Right ventricle myocardium superior (tissue), 1 donor: ENCODE data around the gene ATP11A. TPM values are rescaled to one million over a fixed set of nuclear protein-coding genes. Genes with fewer than 3 reads are reported as not detected.

Source experiments
- ATAC-seq: fragments of 200-7000 bp; cut with Tn5 transposase; one replicate; pipeline ENCODE4 v1.9.1; 2020; ENCODE audit warnings: mild to moderate bottlenecking; ENCODE audit not compliant: poor library complexity
- DNase-seq: peaks from one replicate; pipeline ENCODE4 v3.0.0-alpha.2; 2020
- intact Hi-C: fragments of 100-400 bp; cut with DNase I; formaldehyde crosslinking; loops from one replicate; pipeline ENCODE4 v1.11.2; 2022
- long read RNA-seq: library from polyadenylated mRNA; unstranded; transcript quantifications from one replicate; pipeline ENCODE4 v2.0.0, GENCODE V29; 2021
- total RNA-seq: library from RNA; stranded (reverse); fragmentation: NEBNext Ultra II Directional; extraction: Animal tissue kit (Norgen Biotek cat#: 25700); gene quantifications from one replicate; pipeline ENCODE4 v1.2.1, GENCODE V29; 2021
- donor health status: DM: no; HTN: yes; CAD: no; lungs with severe emphysema.

The ATP11A gene
- total RNA-seq = 73.6 TPM
- long read RNA-seq, transcript ATP11A-217 (1 exons, 3,542 nt) = major isoform, 25 of 34 reads
- long read RNA-seq, partial matches to known transcripts = 0 of 34 reads
- long read RNA-seq, other reads (novel, unspliced or antisense) = 9 of 34 reads

DNA sequence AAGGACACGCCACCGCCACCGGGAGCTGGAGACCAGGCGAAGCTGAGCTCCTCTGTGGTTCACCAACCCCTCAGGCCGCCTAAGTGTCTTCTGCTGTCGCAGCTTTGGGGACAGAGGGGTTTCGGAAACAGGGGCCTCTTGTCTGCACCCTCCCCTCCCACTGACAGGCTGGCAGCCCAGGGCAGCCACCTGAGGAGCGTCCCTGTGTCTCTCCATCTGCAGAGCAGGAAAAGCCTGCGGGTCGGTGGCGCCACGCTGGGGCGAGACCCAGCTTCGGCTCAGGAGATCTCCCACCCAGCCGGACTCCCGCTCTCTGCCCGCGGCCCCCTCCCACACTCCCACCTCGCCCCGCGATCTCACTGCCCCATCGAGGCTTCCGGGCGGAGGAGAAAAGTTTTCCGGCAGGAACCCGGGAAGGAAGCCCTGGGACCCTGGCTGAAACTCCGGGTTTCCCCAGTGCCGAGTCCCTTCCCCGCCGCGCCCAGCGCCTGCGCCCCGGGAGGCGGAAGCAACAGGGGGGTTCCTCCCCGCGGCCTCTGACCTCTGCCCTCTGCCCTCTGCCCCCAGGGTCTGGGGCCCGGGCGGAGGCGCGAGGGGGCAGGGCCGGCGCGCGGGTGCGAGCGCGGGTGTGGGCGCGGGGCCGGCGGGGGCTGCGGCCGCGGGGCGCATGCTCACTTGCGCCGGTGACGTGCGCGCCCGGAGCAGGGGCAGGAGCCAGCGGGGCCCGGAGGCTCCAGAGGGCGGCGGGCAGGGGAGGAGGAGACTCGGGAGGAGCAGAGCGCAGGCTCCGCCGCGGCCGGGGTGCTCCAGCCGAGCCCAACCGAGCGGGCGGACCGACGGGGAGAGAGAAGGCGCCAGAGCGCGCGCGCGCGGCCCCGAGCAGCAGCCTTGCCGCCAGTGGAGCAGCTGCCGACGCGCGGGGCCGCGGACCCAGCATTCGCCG, at the start of gene ATP11A:
Gene ATP11A (plus strand): TSS at position 736 of the 943 bp plus-strand sequence. CDS start 379 bp downstream, outside the sequence.
- intact Hi-C loops = loop anchor here (5.0 kb wide), 1 partner anchor 43 kb away; no protein-coding TSS in a partner anchor
- DNase-seq = peak; percentile 96
- ATAC-seq = peak; percentile 89

DNA sequence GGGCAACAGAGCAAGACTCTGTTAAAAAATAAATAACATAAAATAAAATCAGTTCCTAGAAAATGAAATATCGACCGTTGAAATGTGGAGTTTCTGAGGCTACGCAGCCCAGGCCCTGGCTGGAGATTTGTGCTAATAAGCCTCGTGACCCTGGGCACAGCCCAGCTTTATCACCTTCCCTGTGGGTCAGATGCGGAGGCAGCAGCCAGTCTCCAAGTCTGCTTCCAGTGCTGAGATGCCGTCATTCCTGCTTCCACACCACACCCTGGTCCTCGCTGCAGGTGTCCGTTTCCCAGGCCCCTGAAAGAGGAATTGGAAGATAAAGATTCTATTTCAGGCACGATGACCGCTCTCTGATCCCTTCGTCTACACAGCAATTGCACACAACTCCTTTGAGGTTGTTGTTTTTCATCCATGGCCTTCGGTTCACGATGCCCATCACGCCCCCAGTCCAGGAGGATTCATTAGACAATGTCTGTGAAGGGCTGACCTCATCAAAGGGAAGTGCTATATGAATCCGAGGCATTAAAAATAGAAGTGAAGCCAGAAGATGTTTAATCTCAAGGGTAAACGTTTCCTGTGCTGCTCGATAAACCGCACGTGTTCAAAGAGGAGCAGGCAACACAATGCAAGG, 48.3 kb upstream of the ATP11A start:
- no peak for DNase-seq
- ATAC-seq = no peak
- intact Hi-C loops = loop anchor here (5.0 kb wide), 1 partner anchor 236 kb away; no protein-coding TSS in a partner anchor

DNA sequence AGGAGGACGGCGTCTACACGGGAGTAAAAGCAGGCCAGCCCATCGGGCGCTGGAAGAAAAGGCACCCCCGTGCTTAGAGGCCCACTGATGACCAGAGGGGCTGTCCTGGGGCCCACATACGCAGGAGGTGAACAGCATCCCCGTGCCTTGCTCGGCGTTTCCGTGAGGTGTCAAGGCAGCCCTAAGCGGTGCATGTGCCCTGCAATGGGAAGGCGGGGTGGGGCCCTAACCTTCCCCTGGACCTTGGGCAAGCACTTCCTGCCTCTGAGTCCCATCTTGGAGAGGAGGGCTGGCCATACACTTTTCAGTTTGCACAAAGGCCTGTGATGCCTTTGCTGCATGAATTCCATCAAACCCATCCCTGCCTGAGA, 47.8 kb upstream of the ATP11A start:
- DNase-seq = no peak
- intact Hi-C loops = loop anchor here (5.0 kb wide), 1 partner anchor 235 kb away; no protein-coding TSS in a partner anchor
- ATAC-seq = no peak

DNA sequence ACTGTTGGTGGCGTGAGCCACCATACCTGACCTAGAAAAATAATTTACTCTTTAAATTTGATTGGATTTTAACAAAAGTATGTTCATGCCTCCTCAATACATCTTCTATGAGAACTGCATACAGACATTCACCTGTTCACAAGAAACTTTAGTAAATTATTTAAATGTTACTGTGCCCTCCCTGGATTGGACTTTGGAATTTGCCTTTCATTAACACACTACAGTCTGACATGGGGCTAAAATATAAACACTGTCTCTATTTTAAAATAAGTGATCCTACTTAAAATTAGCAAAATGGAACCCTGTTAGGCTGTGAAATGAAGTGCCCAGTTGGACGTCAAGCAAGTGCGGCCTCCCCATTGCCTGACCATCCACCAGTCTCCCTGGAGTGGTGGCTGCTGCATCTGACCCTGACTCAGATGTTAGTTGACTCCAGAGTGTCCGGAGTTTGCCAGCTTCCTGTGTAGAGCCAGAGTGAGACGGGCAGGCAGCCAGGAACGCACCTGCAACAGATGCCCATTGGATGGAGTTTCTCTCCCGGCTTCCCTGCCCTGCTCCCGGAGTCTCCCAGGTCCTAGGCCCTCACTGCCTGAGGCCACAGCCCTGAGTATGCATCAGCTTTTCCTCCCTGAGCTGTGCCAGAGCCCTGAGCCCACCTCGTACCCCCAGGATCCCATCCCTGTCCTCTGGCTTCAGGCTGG, 45.9 kb upstream of the ATP11A start:
- no peak for ATAC-seq
- DNase-seq = no peak
- intact Hi-C loops = loop anchor here (5.0 kb wide), 1 partner anchor 233 kb away; no protein-coding TSS in a partner anchor

DNA sequence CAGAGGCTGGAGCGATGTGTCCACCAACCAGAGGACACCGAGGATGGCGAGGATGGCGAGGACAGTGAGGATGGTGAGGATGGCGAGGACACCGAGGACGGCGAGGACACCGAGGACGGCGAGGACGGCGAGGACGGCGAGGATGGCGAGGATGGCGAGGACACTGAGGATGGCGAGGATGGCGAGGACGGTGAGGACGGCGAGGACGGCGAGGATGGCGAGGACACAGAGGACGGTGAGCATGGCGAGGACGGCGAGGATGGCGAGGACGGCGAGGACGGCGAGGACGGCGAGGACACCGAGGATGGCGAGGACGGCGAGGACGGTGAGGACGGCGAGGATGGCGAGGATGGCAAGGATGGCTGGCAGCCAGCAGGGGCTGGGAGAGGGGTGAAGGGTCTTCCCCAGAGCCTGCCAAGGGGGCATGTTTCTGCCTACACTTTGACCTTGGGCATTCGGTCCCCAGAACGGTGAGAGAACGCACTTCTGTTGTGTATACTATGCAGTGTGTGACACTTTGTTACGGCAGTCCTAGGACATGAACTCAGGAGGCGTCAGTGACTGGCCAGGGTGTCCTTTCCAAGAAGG, 44.4 kb upstream of the ATP11A start:
- intact Hi-C loops = no loop called here
- ATAC-seq = no peak
- DNase-seq = no peak

DNA sequence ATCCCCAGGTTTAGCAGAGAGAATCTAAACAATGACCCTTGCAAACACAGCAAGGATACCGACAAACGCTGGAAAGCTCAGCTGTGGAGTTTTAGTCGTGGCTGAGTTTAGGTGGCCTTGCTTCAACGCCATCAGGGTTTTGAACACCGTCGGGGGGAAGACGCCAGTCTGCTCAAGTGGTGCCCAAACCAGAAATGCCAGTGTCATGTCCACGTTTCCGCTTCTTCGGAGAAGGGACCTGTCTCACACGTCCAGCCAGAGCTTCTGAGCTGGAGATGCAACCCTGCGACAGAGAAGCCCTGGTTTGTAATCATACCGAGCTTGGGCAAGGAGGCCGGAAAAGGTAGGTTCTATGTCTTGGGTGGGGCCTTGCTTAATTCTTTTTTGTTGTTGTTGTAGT, 42.6 kb upstream of the ATP11A start:
- DNase-seq = no peak
- intact Hi-C loops = no loop called here
- no peak for ATAC-seq

DNA sequence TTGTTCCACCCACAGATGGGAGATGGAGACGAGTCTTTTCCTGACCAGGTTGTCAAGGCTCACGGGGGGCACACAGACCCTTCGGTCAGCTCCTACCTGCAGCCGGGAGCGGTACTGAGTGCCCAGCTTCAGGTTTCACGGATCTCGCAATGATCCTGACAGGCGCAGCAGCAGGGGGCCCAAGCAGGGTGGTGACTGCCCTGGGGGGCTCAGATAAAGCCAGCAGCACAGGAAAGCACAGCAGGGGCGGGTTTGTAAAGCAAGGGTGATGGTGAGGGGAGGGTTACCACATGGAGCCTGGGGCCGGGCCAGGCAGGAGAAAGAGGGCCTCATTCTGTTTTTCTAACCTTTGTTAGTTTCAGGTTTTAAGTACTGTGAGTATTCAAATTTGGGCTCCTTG, 41.7 kb upstream of the ATP11A start:
- DNase-seq (no peak), ATAC-seq (no peak)
- intact Hi-C loops = no loop called here

DNA sequence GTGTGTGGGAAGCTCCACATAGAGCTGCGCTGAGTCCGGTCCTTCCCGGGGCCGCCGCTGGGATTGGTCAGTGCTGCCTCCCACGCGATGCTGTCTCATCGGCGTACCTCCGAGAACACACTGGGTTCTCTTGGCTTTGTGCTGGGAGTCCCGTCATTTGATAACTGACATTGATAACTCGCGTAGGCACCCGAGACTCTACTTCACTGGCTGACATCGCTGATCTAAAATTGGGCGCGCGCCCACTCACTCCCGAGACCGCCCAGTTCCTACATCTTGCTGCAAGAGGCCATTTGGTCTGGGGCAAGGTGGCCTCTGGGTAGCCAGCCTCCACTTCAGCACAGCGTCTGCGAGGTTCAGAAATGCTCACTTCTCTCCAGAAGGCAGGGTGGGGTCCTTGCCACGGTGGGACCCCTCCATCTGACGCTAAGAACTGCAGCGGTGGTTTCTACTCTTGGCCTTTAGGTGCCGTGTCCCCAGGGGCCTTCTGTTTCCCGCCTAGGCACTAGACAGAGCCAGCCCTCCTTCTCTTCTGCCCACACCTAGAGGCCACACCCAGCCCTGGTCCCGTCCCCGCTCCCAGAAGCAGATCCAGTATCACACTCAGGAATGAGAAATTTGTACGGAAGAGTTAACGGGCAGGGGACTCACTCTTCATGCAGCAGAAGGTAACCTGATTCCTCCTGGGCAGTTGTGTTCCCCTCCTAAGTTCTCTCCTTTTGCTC, 40.7 kb upstream of the ATP11A start:
- DNase-seq (no peak), ATAC-seq (no peak)
- intact Hi-C loops = no loop called here

DNA sequence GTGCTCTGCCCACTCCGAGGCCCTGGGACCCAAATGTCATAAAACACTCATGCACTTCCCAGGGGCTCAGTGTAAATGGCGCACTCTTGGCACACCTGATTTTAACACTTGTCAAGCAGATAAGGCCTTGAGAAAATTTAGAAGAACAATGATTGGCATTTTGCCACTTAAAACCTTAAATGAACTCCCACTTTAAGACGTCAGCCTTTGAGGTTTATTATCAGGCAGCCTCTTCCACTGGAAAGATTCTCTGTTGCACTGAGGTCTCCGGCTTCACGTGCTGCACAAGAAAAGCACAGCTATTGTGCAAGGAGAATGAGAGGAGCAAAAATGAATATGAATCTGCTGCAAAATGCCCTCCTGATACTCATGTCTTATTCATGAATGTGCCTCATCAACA, 38.5 kb upstream of the ATP11A start:
- intact Hi-C loops = no loop called here
- no peak for ATAC-seq
- no peak for DNase-seq

DNA sequence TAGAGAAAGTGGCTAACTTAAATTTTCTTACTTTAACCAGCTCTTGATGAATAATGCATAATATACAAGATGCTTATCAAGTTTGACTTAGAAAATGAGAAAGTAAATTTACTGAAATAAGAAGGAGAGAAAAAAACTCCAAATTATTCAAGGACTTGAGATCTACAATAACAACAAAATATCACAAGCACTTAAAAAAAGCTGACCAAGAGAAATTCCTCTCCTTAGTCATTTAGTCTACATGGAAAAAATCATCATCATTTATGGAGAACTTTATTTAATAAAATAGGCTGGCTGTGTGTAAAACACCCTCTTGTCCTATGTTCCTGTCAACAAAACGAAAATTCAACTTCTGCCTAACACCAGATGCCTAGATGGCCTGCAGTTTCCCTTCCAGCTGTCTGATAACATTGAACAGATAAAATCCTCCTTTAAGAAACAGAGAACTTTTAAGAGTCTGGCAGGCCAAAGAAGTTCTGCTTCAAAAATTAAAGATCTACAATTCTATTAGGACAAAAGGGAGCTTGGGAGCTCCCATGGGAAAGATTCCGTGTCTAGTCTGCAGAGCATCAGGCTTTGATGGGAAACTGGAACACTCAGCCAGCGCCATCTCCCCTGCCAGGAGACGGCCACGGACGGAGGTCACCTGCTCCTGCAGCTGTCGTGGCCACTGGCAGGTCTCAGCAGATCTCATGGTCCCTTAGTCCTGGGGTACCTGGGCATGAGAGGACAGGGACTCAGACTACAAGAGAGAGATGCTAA, 37.9 kb upstream of the ATP11A start:
- intact Hi-C loops = no loop called here
- no peak for ATAC-seq
- no peak for DNase-seq

DNA sequence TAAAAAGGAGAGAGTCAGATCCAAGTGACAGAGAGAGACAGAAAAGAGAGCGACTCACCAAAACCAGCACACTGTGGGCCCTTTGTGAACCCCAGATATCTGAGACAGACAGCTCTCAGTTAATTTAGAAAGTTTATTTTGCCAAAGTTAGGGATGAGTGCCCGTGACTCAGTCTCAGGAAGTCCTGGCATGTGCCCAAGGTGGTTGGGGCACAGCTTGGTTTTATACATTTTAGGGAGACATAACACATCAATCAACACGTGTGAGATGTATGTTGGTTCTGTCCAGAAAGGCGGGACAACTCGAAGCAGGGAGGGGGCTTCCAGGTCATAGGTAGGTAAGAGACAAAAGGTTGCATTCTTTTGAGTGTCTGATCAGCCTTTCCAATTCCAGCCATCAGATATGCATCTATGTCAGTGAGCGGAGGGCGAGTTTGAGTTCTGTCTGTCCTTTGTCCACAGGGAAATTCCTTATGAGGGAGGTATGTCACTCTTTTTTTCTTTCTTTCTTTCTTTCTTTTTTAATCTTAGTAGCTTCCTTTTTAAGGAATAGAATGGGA, 37.2 kb upstream of the ATP11A start:
- DNase-seq (no peak), ATAC-seq (no peak)
- intact Hi-C loops = no loop called here

DNA sequence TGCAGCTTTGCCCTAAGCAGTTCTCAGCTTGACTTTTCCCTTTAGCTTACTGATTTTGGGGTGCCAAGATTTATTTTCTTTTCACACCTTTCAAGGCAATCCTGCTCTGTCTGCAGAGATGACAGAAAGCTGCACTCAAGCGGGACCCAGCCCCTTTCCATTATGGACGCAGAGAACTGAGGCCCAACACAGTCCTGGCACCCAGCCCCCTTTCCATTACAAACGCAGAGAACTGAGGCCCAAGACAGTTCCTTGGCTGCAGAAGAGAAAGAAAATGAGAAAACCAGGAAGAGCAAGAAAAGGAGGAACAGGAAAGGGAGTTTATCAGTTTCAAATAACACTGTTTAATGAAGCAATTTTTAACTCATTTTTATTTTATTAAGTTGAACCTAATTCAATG, 36.8 kb upstream of the ATP11A start:
- no peak for DNase-seq
- intact Hi-C loops = no loop called here
- no peak for ATAC-seq

DNA sequence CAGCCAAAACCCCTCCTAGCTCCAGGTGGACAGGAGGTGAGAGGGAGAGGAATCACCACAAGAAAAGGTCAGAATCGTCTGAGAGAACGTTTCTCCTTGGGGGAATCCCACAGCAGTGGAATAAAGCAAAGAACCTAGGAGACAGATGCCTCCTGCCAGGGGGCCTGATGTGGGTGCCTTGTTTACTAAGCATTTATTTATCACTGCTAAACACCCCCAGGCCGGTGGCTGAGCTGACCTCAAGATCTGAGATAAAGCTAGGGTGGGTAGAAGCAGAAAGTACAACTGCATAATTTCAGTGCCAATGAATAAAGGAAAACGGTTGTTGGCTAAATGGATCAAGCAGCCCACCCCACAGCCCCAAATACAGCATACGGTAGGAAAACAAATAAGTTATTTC, 33.9 kb upstream of the ATP11A start:
- DNase-seq (no peak), ATAC-seq (no peak)
- intact Hi-C loops = no loop called here

DNA sequence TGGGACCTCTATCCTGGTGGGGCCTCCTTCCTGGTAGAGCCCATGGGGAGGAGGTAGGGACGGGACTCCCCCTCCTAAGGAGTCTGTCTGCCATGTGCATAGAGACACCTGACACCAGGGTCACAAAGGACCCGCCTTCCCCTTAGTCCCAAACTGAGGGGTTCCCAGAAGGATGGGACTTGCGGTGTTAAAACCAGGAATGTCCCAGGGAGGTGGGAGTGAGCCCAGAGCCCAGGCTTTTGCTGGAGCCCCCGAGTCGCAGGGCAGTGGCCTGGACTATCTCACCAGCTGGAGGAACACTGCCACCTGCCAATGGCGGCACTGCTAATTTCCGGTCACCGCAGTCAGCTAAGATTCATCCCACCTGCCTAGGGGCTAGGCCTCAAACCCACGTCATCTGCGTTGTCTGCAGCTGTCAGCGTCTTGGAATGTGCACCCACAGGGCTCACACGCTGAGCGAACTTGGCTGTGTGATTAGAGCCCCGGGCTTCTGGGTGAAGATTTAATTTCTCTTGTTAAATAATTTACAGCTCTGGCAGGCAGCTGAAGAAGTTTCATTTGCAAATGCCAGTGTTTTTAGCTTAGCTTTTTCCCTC, 31.9 kb upstream of the ATP11A start:
- DNase-seq = no peak

DNA sequence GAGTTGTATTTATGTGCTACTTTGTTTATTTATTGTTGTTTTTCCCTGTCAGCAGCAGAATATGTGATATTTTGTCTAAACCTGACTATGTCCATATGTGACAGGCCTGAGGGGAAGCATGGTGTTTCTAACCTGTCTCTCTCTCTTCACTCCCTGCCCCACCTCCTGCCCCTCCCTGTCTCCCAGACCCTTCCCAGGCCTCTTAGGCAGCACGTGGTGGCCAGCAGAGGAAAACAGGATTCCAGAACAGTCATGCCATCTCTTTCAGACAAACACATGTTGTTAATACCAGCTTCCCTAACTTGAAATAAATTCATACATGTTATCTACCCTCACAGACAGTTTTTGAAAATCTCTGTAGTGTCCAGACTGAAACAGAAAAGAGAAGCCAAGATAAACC, 31.0 kb upstream of the ATP11A start:
- DNase-seq (no peak), ATAC-seq (no peak)
- intact Hi-C loops = no loop called here

More for the DNA sequence above, 31.9 kb upstream of the ATP11A start:
- intact Hi-C loops = no loop called here
- no peak for ATAC-seq

DNA sequence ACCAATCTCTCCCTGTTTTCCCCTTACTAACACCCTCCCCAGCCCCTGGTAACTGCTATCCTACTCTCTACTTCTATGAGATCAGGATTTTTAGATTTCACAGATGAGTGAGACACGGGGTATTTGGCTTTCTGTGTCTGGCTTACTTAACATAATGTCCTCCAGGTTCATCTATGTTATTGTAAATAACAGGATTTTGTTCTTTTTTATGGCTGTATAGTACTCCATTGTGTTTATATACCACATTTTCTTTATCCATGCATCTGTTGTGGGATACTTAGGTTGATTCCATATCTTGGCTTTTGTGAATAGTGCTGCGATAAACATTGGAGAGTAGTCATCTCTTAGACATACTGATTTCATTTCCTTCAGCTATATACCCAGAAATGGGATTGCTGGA, 28.5 kb upstream of the ATP11A start:
- no peak for ATAC-seq
- intact Hi-C loops = no loop called here
- DNase-seq = no peak
